DOHH2 (cell line): ENCODE measurements around the gene ZMIZ1.

Source experiments
- H3F3A ChIP-seq: fragments of 200-600 bp; sonication (generic), shearing (Covaris generic); 2 replicates; pipeline ENCODE4 v1.6.0; 2016; ENCODE audit warnings: antibody characterized with exemption, mild to moderate bottlenecking; ENCODE audit not compliant: control insufficient read depth, insufficient read depth
- H3K27ac ChIP-seq: fragments of 200-600 bp; sonication (generic); 2 replicates; pipeline ENCODE4 v1.5.1; 2014; ENCODE audit warnings: low read depth, mild to moderate bottlenecking, low read length, moderate library complexity
- H3K27me3 ChIP-seq: fragments of 200-600 bp; sonication (generic); 2 replicates; pipeline ENCODE4 v1.6.1; 2014; ENCODE audit warnings: mild to moderate bottlenecking, low read length, mixed read lengths; ENCODE audit not compliant: control insufficient read depth
- H3K36me3 ChIP-seq: fragments of 200-600 bp; sonication (generic); 2 replicates; pipeline ENCODE4 v1.6.1; 2014; ENCODE audit warnings: mild to moderate bottlenecking, low read length, moderate library complexity, mixed read lengths; ENCODE audit not compliant: control insufficient read depth
- H3K4me1 ChIP-seq: fragments of 200-600 bp; sonication (generic); 2 replicates; pipeline ENCODE4 v1.6.1; 2014; ENCODE audit warnings: mild to moderate bottlenecking, low read length, mixed read lengths; ENCODE audit not compliant: control insufficient read depth
- H3K4me2 ChIP-seq: fragments of 200-600 bp; sonication (generic); 2 replicates; pipeline ENCODE4 v1.6.0; 2014; ENCODE audit warnings: mild to moderate bottlenecking, low read length, moderate library complexity
- H3K4me3 ChIP-seq: fragments of 200-600 bp; sonication (generic); 2 replicates; pipeline ENCODE4 v1.5.1; 2014; ENCODE audit warnings: mild to moderate bottlenecking, low read length, mixed read lengths
- H3K79me2 ChIP-seq: fragments of 200-600 bp; sonication (generic); 2 replicates; pipeline ENCODE4 v1.6.1; 2014; ENCODE audit warnings: mild to moderate bottlenecking, low read length, mixed read lengths; ENCODE audit not compliant: control insufficient read depth
- H3K9me2 ChIP-seq: fragments of 200-600 bp; sonication (generic); replicated peaks from 2 replicates; pipeline ENCODE4 v1.6.1; 2014; ENCODE audit warnings: mild to moderate bottlenecking, low read length, mixed read lengths; ENCODE audit not compliant: control insufficient read depth
- H3K9me3 ChIP-seq: fragments of 200-600 bp; sonication (generic); 2 replicates; pipeline ENCODE4 v1.6.1; 2014; ENCODE audit warnings: antibody characterized with exemption, low read length, mixed read lengths; ENCODE audit not compliant: control insufficient read depth, insufficient read depth
- H4K20me1 ChIP-seq: fragments of 200-600 bp; sonication (generic); 2 replicates; pipeline ENCODE4 v1.6.0; 2014; ENCODE audit warnings: low read depth, mild to moderate bottlenecking, antibody characterized with exemption, low read length, moderate library complexity; ENCODE audit not compliant: control insufficient read depth, insufficient read depth
- CTCF ChIP-seq: fragments of 200-600 bp; sonication (generic); IDR thresholded peaks from one replicate; pipeline ENCODE4 v1.5.1; 2014; ENCODE audit warnings: antibody characterized with exemption, mild to moderate bottlenecking, low read depth, low read length; ENCODE audit not compliant: poor library complexity, severe bottlenecking
- EZH2phosphoT487 ChIP-seq: fragments of 200-600 bp; sonication (generic); IDR thresholded peaks from 2 replicates; pipeline ENCODE4 v1.6.1; 2017; ENCODE audit warnings: borderline replicate concordance, mild to moderate bottlenecking, antibody characterized with exemption, low read length, moderate library complexity, mixed read lengths

The ZMIZ1 gene

DNA sequence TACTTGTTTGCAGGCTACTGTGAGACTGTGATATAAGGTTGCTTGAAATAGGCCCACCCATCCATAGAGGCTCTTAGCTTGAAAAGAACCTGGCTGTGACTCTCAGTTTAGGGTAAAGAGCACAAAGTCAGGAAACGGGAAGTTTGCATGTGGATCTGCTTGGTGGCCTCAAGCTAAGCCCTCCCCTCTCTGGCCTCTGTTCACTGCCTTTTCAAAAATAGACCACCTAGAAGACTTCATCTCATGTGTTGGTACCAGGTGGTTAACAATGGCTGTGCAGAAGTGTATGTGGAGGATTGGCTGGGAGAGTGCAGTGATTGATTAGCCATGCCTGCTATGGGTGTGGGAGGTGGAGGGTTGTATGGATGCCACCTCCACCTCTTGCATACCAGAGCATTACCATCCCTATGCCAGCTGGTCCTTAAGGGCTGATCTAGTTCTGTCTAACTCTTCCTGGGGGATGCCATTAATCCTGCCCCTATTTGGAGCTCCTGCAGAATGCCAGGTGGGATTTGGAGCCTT lies 122.0 kb downstream of the ZMIZ1 start:
- no peaks in the 10 kb centered on the region for H3K36me3 ChIP-seq
- no peaks in the 10 kb centered on the region for H3K9me2 ChIP-seq
- no peak overlapping the region for H3K4me2 ChIP-seq
- H3F3A ChIP-seq: no peaks in the 10 kb centered on the region
- TF ChIP-seq CTCF: no peak
- TF ChIP-seq EZH2phosphoT487: no peak
- H3K79me2 ChIP-seq: no peaks in the 10 kb centered on the region
- no peaks in the 10 kb centered on the region for H3K9me3 ChIP-seq
- no peak overlapping the region for H3K27ac ChIP-seq
- peaks cover 37% of the 10 kb centered on the region for H3K27me3 ChIP-seq
- no peak overlapping the region for H3K4me3 ChIP-seq
- peaks cover 18% of the 10 kb centered on the region for H3K4me1 ChIP-seq
- H4K20me1 ChIP-seq: no peaks in the 10 kb centered on the region; the same call in 1 of the 2 replicates

GRCh38 chr10:79191951-79192676 lies 123.3 kb downstream of the ZMIZ1 start:
- no peaks in the 10 kb centered on the region for H3K79me2 ChIP-seq
- H3K4me1 ChIP-seq: peaks cover 18% of the 10 kb centered on the region
- H3K4me2 ChIP-seq: no peak overlapping the region

GRCh38 chr10:79192677-79193003 lies 123.9 kb downstream of the ZMIZ1 start:
- Histone ChIP-seq H3K36me3 (no peaks in the 10 kb centered on the region), H3K4me1 (peaks cover 18% of the 10 kb centered on the region), H3K27ac (no peak overlapping the region), H3K9me3 (no peaks in the 10 kb centered on the region), H3K4me2 (no peak overlapping the region), H4K20me1 (no peaks in the 10 kb centered on the region; the same call in 1 of the 2 replicates), H3K79me2 (no peaks in the 10 kb centered on the region), H3K4me3 (no peak overlapping the region), H3K9me2 (no peaks in the 10 kb centered on the region), H3F3A (no peaks in the 10 kb centered on the region), H3K27me3 (peaks cover 24% of the 10 kb centered on the region)
- TF ChIP-seq CTCF: no peak
- TF ChIP-seq EZH2phosphoT487: no peak

More at GRCh38 chr10:79191951-79192676, 123.3 kb downstream of the ZMIZ1 start:
- Histone ChIP-seq H3K36me3 (no peaks in the 10 kb centered on the region), H4K20me1 (no peaks in the 10 kb centered on the region; the same call in 1 of the 2 replicates), H3K9me2 (no peaks in the 10 kb centered on the region), H3K9me3 (no peaks in the 10 kb centered on the region), H3K4me3 (no peak overlapping the region), H3K27ac (no peak overlapping the region), H3K27me3 (peaks cover 27% of the 10 kb centered on the region), H3F3A (no peaks in the 10 kb centered on the region)
- TF ChIP-seq CTCF: no peak
- no peak for TF ChIP-seq EZH2phosphoT487
